Vagina (tissue), 2 donors: ENCODE measurements around the gene FGF12.

Source experiments
- POLR2A ChIP-seq, 2 donors: fragments of 450-650 bp; IDR thresholded peaks; one replicate each; pipeline ENCODE4 v1.6.1; 2017; ENCODE audit warnings: antibody characterized with exemption in 2 of 2, mild to moderate bottlenecking in 2 of 2, moderate library complexity in 2 of 2
- TF ChIP-seq, protein P1 (sequence below), 3 experiments: fragments of 450-650 bp in 2 of 3; fragments of 200-600 bp in 1 of 3; sonication (generic) in 1 of 3; IDR thresholded peaks; one replicate each; pipeline ENCODE4 v1.5.1; 2017 to 2019; ENCODE audit warnings: antibody characterized with exemption in 3 of 3, mild to moderate bottlenecking in 2 of 3, moderate library complexity in 2 of 3

DNA sequence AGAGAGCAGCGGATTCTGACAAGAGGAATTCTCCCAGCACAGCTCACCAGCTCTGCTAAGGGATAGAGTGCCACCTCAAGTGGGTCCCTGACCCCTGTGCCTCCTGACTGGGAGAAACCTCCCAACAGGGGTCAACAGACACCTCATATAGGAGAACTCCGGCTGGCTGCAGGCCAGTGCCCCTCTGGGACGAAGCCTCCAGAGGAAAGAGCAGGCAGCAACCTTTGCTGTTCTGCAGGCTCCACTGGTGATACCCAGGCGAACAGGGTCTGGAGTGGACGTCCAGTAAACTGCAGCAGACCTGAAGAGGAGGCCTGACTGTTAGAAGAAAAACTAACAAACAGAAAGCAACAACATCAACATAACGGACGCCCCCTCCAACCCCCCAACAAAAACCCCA, 31.3 kb upstream of the FGF12 start:
- TF ChIP-seq POLR2A (IDR thresholded peaks at IDR 0.05), result no peak
- TF ChIP-seq, protein P1, sequence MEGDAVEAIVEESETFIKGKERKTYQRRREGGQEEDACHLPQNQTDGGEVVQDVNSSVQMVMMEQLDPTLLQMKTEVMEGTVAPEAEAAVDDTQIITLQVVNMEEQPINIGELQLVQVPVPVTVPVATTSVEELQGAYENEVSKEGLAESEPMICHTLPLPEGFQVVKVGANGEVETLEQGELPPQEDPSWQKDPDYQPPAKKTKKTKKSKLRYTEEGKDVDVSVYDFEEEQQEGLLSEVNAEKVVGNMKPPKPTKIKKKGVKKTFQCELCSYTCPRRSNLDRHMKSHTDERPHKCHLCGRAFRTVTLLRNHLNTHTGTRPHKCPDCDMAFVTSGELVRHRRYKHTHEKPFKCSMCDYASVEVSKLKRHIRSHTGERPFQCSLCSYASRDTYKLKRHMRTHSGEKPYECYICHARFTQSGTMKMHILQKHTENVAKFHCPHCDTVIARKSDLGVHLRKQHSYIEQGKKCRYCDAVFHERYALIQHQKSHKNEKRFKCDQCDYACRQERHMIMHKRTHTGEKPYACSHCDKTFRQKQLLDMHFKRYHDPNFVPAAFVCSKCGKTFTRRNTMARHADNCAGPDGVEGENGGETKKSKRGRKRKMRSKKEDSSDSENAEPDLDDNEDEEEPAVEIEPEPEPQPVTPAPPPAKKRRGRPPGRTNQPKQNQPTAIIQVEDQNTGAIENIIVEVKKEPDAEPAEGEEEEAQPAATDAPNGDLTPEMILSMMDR (IDR thresholded peaks at IDR 0.05), result no peak
